ENCODE measurements around the gene TOX3. TPM values are rescaled to one million over a fixed set of nuclear protein-coding genes. Genes with fewer than 3 reads are reported as not detected.

Gene TOX3
- total RNA-seq, 1 donor from 2014 or later, result not detected

GRCh38 chr16:52466994-52467393 is 79.9 kb downstream of the TOX3 start:
- intact Hi-C loops (cut with DNase I), result no loop called here
- no peak for DNase-seq (ENCODE audit: low spot score)

- intact Hi-C loops (cut with DNase I), result no loop called here
- DNase-seq (ENCODE audit: low spot score), result no peak
Measured at GRCh38 chr16:52465711-52466267, 81.2 kb downstream of the TOX3 start.

- intact Hi-C loops (cut with DNase I), result no loop called here
- no peak for DNase-seq (ENCODE audit: low spot score)
Measured at GRCh38 chr16:52463904-52464303, 83.0 kb downstream of the TOX3 start.

- DNase-seq (ENCODE audit: low spot score), result no peak
- intact Hi-C loops (cut with DNase I), result no loop called here
Measured at GRCh38 chr16:52462816-52463215, 84.1 kb downstream of the TOX3 start.

GRCh38 chr16:52460639-52461178 is 86.2 kb downstream of the TOX3 start:
- intact Hi-C loops (cut with DNase I), result no loop called here
- no peak for DNase-seq (ENCODE audit: low spot score)

GRCh38 chr16:52456368-52456767 is 90.6 kb downstream of the TOX3 start:
- intact Hi-C loops (cut with DNase I), result no loop called here
- no peak for DNase-seq (ENCODE audit: low spot score)

GRCh38 chr16:52455549-52456277 is 91.2 kb downstream of the TOX3 start:
- intact Hi-C loops (cut with DNase I), result no loop called here
- no peak for DNase-seq (ENCODE audit: low spot score)

GRCh38 chr16:52453644-52454043 is 93.3 kb downstream of the TOX3 start:
- no peak for DNase-seq (ENCODE audit: low spot score)
- intact Hi-C loops (cut with DNase I), result no loop called here

GRCh38 chr16:52451971-52452421 is 94.9 kb downstream of the TOX3 start:
- intact Hi-C loops (cut with DNase I), result no loop called here
- no peak for DNase-seq (ENCODE audit: low spot score)

GRCh38 chr16:52450916-52451315 is 96.0 kb downstream of the TOX3 start:
- intact Hi-C loops (cut with DNase I), result no loop called here
- DNase-seq (ENCODE audit: low spot score), result no peak

- DNase-seq (ENCODE audit: low spot score), result no peak
- intact Hi-C loops (cut with DNase I), result no loop called here
Measured at GRCh38 chr16:52450241-52450640, 96.7 kb downstream of the TOX3 start.

- DNase-seq (ENCODE audit: low spot score), result no peak
- intact Hi-C loops (cut with DNase I), result no loop called here
Measured at GRCh38 chr16:52446080-52446479, 100.9 kb downstream of the TOX3 start.

- DNase-seq (ENCODE audit: low spot score), result no peak
- intact Hi-C loops (cut with DNase I), result no loop called here
Measured at GRCh38 chr16:52441886-52442285, 105.1 kb downstream of the TOX3 start.

- no peak for DNase-seq (ENCODE audit: low spot score)
- intact Hi-C loops (cut with DNase I), result no loop called here
Measured at GRCh38 chr16:52440248-52440647, 106.7 kb downstream of the TOX3 start.

- intact Hi-C loops (cut with DNase I), result no loop called here
Measured at GRCh38 chr16:52439750-52440149, 107.2 kb downstream of the TOX3 start.

GRCh38 chr16:52439171-52439701 is 107.7 kb downstream of the TOX3 start:
- intact Hi-C loops (cut with DNase I), result no loop called here
- no peak for DNase-seq (ENCODE audit: low spot score)

More at GRCh38 chr16:52439750-52440149, 107.2 kb downstream of the TOX3 start:
- DNase-seq (ENCODE audit: low spot score), result no peak

GRCh38 chr16:52437277-52437670 is 109.7 kb downstream of the TOX3 start:
- intact Hi-C loops (cut with DNase I), result no loop called here
- DNase-seq (ENCODE audit: low spot score), result no peak

GRCh38 chr16:52436339-52437276 is 110.3 kb downstream of the TOX3 start:
- DNase-seq (ENCODE audit: low spot score), result no peak
- intact Hi-C loops (cut with DNase I), result no loop called here

- intact Hi-C loops (cut with DNase I), result no loop called here
- no peak for DNase-seq (ENCODE audit: low spot score)
Measured at GRCh38 chr16:52434224-52434623, 112.7 kb downstream of the TOX3 start.

GRCh38 chr16:52433643-52434042 is 113.3 kb downstream of the TOX3 start:
- DNase-seq (ENCODE audit: low spot score), result no peak
- intact Hi-C loops (cut with DNase I), result no loop called here

Data from cardiac septum (tissue), 1 donor.